C4-2B (cell line): ENCODE measurements around the gene STEAP1B.
A peak's percentile ranks its signal among the peaks of the same experiment; 100 is the strongest.

Experiments used
- H3K27ac ChIP-seq: fragments of 450-650 bp; 2 replicates; pipeline ENCODE4 v1.5.1; 2017
- CTCF ChIP-seq: fragments of 450-650 bp; conservative IDR thresholded peaks from 2 replicates; pipeline ENCODE4 v1.5.1; 2017; ENCODE audit warnings: mild to moderate bottlenecking
- ZFX ChIP-seq: fragments of 450-650 bp; IDR thresholded peaks from 2 replicates; pipeline ENCODE4 v1.6.1; 2017

Gene STEAP1B

GRCh38 chr7:22373911-22374310 lies 126.1 kb downstream of the STEAP1B start:
- TF ChIP-seq CTCF (no peak), ZFX (no peak)
- H3K27ac ChIP-seq: no peak overlapping the region

- H3K27ac ChIP-seq: peak overlapping the region; percentile 25; the same call in 1 of the 2 replicates
- no peak for TF ChIP-seq CTCF
- no peak for TF ChIP-seq ZFX
These were observed 126.6 kb downstream of the STEAP1B start for GRCh38 chr7:22373388-22373787.

- no peak for TF ChIP-seq CTCF
- no peak for TF ChIP-seq ZFX
- H3K27ac ChIP-seq: peak overlapping the region; percentile 25; the same call in 1 of the 2 replicates
These were observed 127.1 kb downstream of the STEAP1B start for GRCh38 chr7:22372863-22373262.

GRCh38 chr7:22371878-22372277 lies 128.1 kb downstream of the STEAP1B start:
- no peak overlapping the region for H3K27ac ChIP-seq
- TF ChIP-seq CTCF (no peak), ZFX (no peak)
